SK-N-SH treated with all-trans-retinoic acid at 6 μM for 48 hours (cell line): Measurements from ENCODE around the gene EMC7.

Experiments
- CSDC2 ChIP-seq: fragments of 250-450 bp; sonication (Bioruptor Pico); IDR thresholded peaks from 2 replicates; pipeline ENCODE4 v1.5.0; 2020; ENCODE audit warnings: mild to moderate bottlenecking, moderate library complexity
- CSRNP3 ChIP-seq: fragments of 250-450 bp; sonication (Bioruptor Pico); IDR thresholded peaks from 2 replicates; pipeline ENCODE4 v1.5.1; 2021; ENCODE audit warnings: mild to moderate bottlenecking, moderate library complexity
- ESRRG ChIP-seq: fragments of 250-450 bp; sonication (Bioruptor Pico); IDR thresholded peaks from 2 replicates; pipeline ENCODE4 v1.6.1; 2021; ENCODE audit warnings: mild to moderate bottlenecking
- PATZ1 ChIP-seq: fragments of 250-450 bp; sonication (Bioruptor Pico); IDR thresholded peaks from 2 replicates; pipeline ENCODE4 v1.8.0; 2020; ENCODE audit warnings: mild to moderate bottlenecking, moderate library complexity, borderline replicate concordance
- PPARA ChIP-seq: fragments of 250-450 bp; sonication (Bioruptor Pico); IDR thresholded peaks from 2 replicates; pipeline ENCODE4 v1.5.0; 2020; ENCODE audit warnings: mild to moderate bottlenecking, borderline replicate concordance
- TSHZ2 ChIP-seq: fragments of 250-450 bp; sonication (Bioruptor Pico); IDR thresholded peaks from 2 replicates; pipeline ENCODE4 v1.5.0; 2020; ENCODE audit warnings: mild to moderate bottlenecking, moderate library complexity
- ZC3H10 ChIP-seq: fragments of 250-450 bp; sonication (Bioruptor Pico); IDR thresholded peaks from 2 replicates; pipeline ENCODE4 v1.5.1; 2021; ENCODE audit warnings: mild to moderate bottlenecking, moderate library complexity
- ZFP3 ChIP-seq: fragments of 250-450 bp; sonication (Bioruptor Pico); IDR thresholded peaks from 2 replicates; pipeline ENCODE4 v1.5.0; 2020; ENCODE audit warnings: mild to moderate bottlenecking, moderate library complexity
- ZFP30 ChIP-seq: fragments of 450-650 bp; formaldehyde crosslinking; IDR thresholded peaks from 2 replicates; pipeline ENCODE4 v1.5.0; 2022; ENCODE audit warnings: mild to moderate bottlenecking, moderate library complexity

DNA sequence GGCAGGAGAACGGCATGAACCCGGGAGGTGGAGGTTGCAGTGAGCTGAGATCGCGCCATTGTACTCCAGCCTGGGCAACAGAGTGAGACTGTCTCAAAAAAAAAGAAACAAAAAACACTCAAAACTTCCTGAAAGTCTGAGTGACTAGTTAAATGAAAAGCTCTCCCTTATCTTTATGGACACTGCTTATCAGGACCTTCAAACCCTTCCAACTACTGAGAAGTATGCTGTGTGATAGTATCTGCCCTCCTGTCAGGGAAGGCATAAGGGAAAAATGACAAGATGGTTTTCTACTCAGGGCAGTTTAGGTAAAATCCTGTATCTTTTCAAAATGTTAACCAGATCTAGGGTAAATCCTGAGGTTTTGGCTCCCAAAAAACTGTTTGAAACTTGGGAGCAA is 21.8 kb downstream of the EMC7 start:
- TF ChIP-seq CSDC2 (CRISPR knock-in tag) (no peak), ZFP3 (CRISPR knock-in tag) (no peak), TSHZ2 (CRISPR knock-in tag) (no peak), PATZ1 (CRISPR knock-in tag) (no peak), CSRNP3 (CRISPR knock-in tag) (no peak), ZC3H10 (CRISPR knock-in tag) (no peak), ESRRG (CRISPR knock-in tag) (no peak), ZFP30 (CRISPR knock-in tag) (no peak), PPARA (CRISPR knock-in tag) (no peak)
